GM12878 (cell line): ENCODE data around the gene ANKRD37. TPM values are rescaled to one million over a fixed set of nuclear protein-coding genes. Genes with fewer than 3 reads are reported as not detected.

Experiments
- ASH2L ChIP-seq: fragments of 300-600, 200-600 bp; sonication (generic); IDR thresholded peaks from 2 replicates; pipeline ENCODE4 v1.6.1; 2017; ENCODE audit warnings: low read depth, mild to moderate bottlenecking, borderline replicate concordance
- BCL11A ChIP-seq: IDR thresholded peaks from 2 replicates; pipeline ENCODE4 v1.6.1; 2011; ENCODE audit warnings: low read depth, low read length
- BHLHE40 ChIP-seq, 2 experiments: fragments of 450-650 bp in 1 of 2; IDR thresholded peaks; 2 replicates each; pipeline ENCODE4 v1.6.1; 2011 to 2017; ENCODE audit warnings: low read depth in 2 of 2, borderline replicate concordance in 1 of 2, improper control_type of control experiment in 1 of 2, low read length in 1 of 2, mild to moderate bottlenecking in 1 of 2
- BRCA1 ChIP-seq: IDR thresholded peaks from 2 replicates; pipeline ENCODE4 v1.6.1; 2011; ENCODE audit warnings: low read depth, low read length, improper control_type of control experiment
- CHD2 ChIP-seq: IDR thresholded peaks from 2 replicates; pipeline ENCODE4 v1.6.1; 2011; ENCODE audit warnings: low read depth, low read length, improper control_type of control experiment, borderline replicate concordance
- CHD4 ChIP-seq: fragments of 200-600 bp; sonication (generic); IDR thresholded peaks from 2 replicates; pipeline ENCODE4 v1.6.1; 2016; ENCODE audit warnings: mild to moderate bottlenecking
- IKZF2 ChIP-seq, 2 experiments: fragments of 450-650 bp; IDR thresholded peaks; 2 replicates each; pipeline ENCODE4 v1.6.1; 2017; ENCODE audit warnings: mild to moderate bottlenecking in 2 of 2, moderate library complexity in 2 of 2
- JUND ChIP-seq: IDR thresholded peaks from 2 replicates; pipeline ENCODE4 v1.6.1; 2012; ENCODE audit warnings: low read depth, mild to moderate bottlenecking, low read length, improper control_type of control experiment, moderate library complexity
- MTA2 ChIP-seq: fragments of 450-650 bp; IDR thresholded peaks from 2 replicates; pipeline ENCODE4 v1.6.1; 2016; ENCODE audit warnings: low read depth, mild to moderate bottlenecking, moderate library complexity
- NKRF ChIP-seq: fragments of 450-650 bp; conservative IDR thresholded peaks from 2 replicates; pipeline ENCODE4 v1.6.1; 2017; ENCODE audit warnings: mild to moderate bottlenecking, moderate library complexity
- NR2C1 ChIP-seq: fragments of 450-650 bp; IDR thresholded peaks from 2 replicates; pipeline ENCODE4 v1.6.1; 2017; ENCODE audit warnings: antibody characterized with exemption, mild to moderate bottlenecking, moderate library complexity
- PBX3 ChIP-seq: IDR thresholded peaks from 2 replicates; pipeline ENCODE4 v1.6.1; 2011; ENCODE audit warnings: mild to moderate bottlenecking, low read depth, low read length, moderate library complexity; ENCODE audit not compliant: insufficient replicate concordance
- POLR2A ChIP-seq: IDR thresholded peaks from 2 replicates; pipeline ENCODE4 v1.6.1; 2011; ENCODE audit warnings: low read depth, mild to moderate bottlenecking, low read length
- RELA ChIP-seq: fragments of 450-650 bp; IDR thresholded peaks from 2 replicates; pipeline ENCODE4 v1.8.0; 2014; ENCODE audit warnings: borderline replicate concordance; ENCODE audit not compliant: partially characterized antibody
- SREBF2 ChIP-seq: IDR thresholded peaks from 2 replicates; pipeline ENCODE4 v1.6.1; 2012; ENCODE audit warnings: mild to moderate bottlenecking, low read length
- SRF ChIP-seq, 2 experiments: IDR thresholded peaks; 2 replicates each; pipeline ENCODE4 v1.6.1; 2011; ENCODE audit warnings: low read depth in 2 of 2, low read length in 2 of 2, mild to moderate bottlenecking in 1 of 2, moderate library complexity in 1 of 2
- STAT3 ChIP-seq: IDR thresholded peaks from 2 replicates; pipeline ENCODE4 v1.6.1; 2011; ENCODE audit warnings: low read depth, low read length, improper control_type of control experiment
- SUZ12 ChIP-seq: fragments of 200-600 bp; sonication (generic); IDR thresholded peaks from one replicate; pipeline ENCODE4 v1.6.1; 2018; ENCODE audit warnings: antibody characterized with exemption, mild to moderate bottlenecking; ENCODE audit not compliant: unreplicated experiment
- TAF1 ChIP-seq: IDR thresholded peaks from 2 replicates; pipeline ENCODE4 v1.6.1; 2011; ENCODE audit warnings: mild to moderate bottlenecking, low read depth, low read length, borderline replicate concordance
- TCF3 ChIP-seq: IDR thresholded peaks from 2 replicates; pipeline ENCODE4 v1.6.1; 2012; ENCODE audit warnings: low read depth, mild to moderate bottlenecking, low read length, borderline replicate concordance; ENCODE audit not compliant: insufficient read depth
- USF2 ChIP-seq: IDR thresholded peaks from 2 replicates; pipeline ENCODE4 v1.6.1; 2011; ENCODE audit warnings: low read depth, low read length, improper control_type of control experiment, borderline replicate concordance
- ZBTB33 ChIP-seq: fragments of 450-650 bp; IDR thresholded peaks from 2 replicates; pipeline ENCODE4 v1.6.1; 2017; ENCODE audit warnings: mild to moderate bottlenecking
- ZNF384 ChIP-seq: IDR thresholded peaks from 2 replicates; pipeline ENCODE4 v1.6.1; 2012; ENCODE audit warnings: low read depth, mild to moderate bottlenecking, low read length, improper control_type of control experiment, borderline replicate concordance
- polyA plus RNA-seq, 11 experiments: library from polyadenylated mRNA; depleted of rRNA in 4 of 11; unstranded in 6 of 11; stranded (reverse) in 5 of 11; fragments of >200 nt; fragmentation: Nextera tagmentation in 4 of 11; fragmentation: Illumina TruSeq in 1 of 11; extraction: Ambion mirVana in 4 of 11; extraction: Trizol in 1 of 11; gene quantifications; 1 replicate in 1 of 11; 2 replicates in 10 of 11; pipeline versions ENCODE4 v1.2.1 to v1.2.3, GENCODE V29; 2011 to 2016; ENCODE audit warnings: inconsistent platforms in 2 of 11, missing spikeins in 2 of 11, low read depth in 1 of 11
- total RNA-seq, 4 experiments: library from RNA; depleted of rRNA in 3 of 4; stranded (reverse); fragments of >200 nt in 3 of 4; fragmentation: Illumina TruSeq in 1 of 4; extraction: Trizol in 1 of 4; gene quantifications; 2 replicates each; pipeline versions ENCODE4 v1.2.1 to v1.2.3, GENCODE V29; 2013 to 2021

ANKRD37 gene
- total and polyA plus RNA-seq, 10 of the 15 experiments (the other 5 are each of a cell fraction or from before 2014, with no cell fraction given), result 10.6 to 67.9 (median 24.2) TPM

GRCh38 chr4:185425647-185426352 lies 29.2 kb downstream of the ANKRD37 start, which contains the start of gene UFSP2 (continued):
- TF ChIP-seq CHD4 (no peak), BHLHE40 (IDR thresholded peaks at IDR 0.05; ENCODE audit: borderline replicate concordance in 1 of 2, low read depth in 2 of 2, low read length in 1 of 2) (peak; percentile 99), ASH2L (peak; percentile 72; the same call in 1 of the 2 replicates), ZNF384 (no peak), SUZ12 (no peak), CHD2 (peak; percentile 36), NR2C1 (0 out of 2 replicates have a peak, but pooled peaks have one; percentile 18), MTA2 (no peak), TCF3 (peak; percentile 93), IKZF2 (IDR thresholded peaks at IDR 0.05) (no peak), JUND (peak; percentile 99), USF2 (no peak), PBX3 (peak; percentile 79), STAT3 (no peak), ZBTB33 (no peak), SRF (IDR thresholded peaks at IDR 0.05; ENCODE audit: low read depth in 2 of 2, low read length in 2 of 2) (no peak), BRCA1 (no peak), SREBF2 (no peak), RELA (peak; percentile 87), TAF1 (peak; percentile 62; the same call in 1 of the 2 replicates), POLR2A (peak; percentile 75), NKRF (peak; percentile 97), BCL11A (no peak)
